ENCODE results near the gene DEFB121.

GRCh38 chr20:31414381-31414780 lies 8.4 kb upstream of the DEFB121 start:
- TF ChIP-seq, protein P1, sequence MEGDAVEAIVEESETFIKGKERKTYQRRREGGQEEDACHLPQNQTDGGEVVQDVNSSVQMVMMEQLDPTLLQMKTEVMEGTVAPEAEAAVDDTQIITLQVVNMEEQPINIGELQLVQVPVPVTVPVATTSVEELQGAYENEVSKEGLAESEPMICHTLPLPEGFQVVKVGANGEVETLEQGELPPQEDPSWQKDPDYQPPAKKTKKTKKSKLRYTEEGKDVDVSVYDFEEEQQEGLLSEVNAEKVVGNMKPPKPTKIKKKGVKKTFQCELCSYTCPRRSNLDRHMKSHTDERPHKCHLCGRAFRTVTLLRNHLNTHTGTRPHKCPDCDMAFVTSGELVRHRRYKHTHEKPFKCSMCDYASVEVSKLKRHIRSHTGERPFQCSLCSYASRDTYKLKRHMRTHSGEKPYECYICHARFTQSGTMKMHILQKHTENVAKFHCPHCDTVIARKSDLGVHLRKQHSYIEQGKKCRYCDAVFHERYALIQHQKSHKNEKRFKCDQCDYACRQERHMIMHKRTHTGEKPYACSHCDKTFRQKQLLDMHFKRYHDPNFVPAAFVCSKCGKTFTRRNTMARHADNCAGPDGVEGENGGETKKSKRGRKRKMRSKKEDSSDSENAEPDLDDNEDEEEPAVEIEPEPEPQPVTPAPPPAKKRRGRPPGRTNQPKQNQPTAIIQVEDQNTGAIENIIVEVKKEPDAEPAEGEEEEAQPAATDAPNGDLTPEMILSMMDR (IDR thresholded peaks at IDR 0.05), result no peak
- no peak for TF ChIP-seq POLR2A (IDR thresholded peaks at IDR 0.05)

All from heart left ventricle (tissue), 13 donors.